Smooth muscle cell (in vitro differentiated cells): ENCODE measurements around the gene FRA10AC1. TPM values are rescaled to one million over a fixed set of nuclear protein-coding genes. Genes with fewer than 3 reads are reported as not detected.

Experiments used
- DNase-seq: peaks from one replicate; lab custom pipeline; 2025; ENCODE audit not compliant: unreplicated experiment; lab: John Stamatoyannopoulos, UW
- H2AFZ ChIP-seq: fragments of 200-600 bp; sonication (generic); 2 replicates; pipeline ENCODE4 v1.6.0; 2016; ENCODE audit warnings: antibody characterized with exemption, low read depth, mild to moderate bottlenecking
- H3F3A ChIP-seq: fragments of 200-600 bp; sonication (generic); 2 replicates; pipeline ENCODE4 v1.6.0; 2017; ENCODE audit warnings: antibody characterized with exemption, low read depth
- H3K27ac ChIP-seq: fragments of 200-600 bp; sonication (generic); 2 replicates; pipeline ENCODE4 v1.5.1; 2016; ENCODE audit warnings: low read depth, mild to moderate bottlenecking
- H3K27me3 ChIP-seq: fragments of 200-600 bp; sonication (generic); 2 replicates; pipeline ENCODE4 v1.6.1; 2016; ENCODE audit warnings: low read depth, mild to moderate bottlenecking
- H3K36me3 ChIP-seq: fragments of 200-600 bp; sonication (generic); 2 replicates; pipeline ENCODE4 v1.5.1; 2016; ENCODE audit warnings: low read depth
- H3K4me1 ChIP-seq: fragments of 200-600 bp; sonication (generic); 2 replicates; pipeline ENCODE4 v1.5.1; 2016; ENCODE audit warnings: low read depth
- H3K4me2 ChIP-seq: fragments of 200-600 bp; sonication (generic); 2 replicates; pipeline ENCODE4 v1.6.0; 2016; ENCODE audit warnings: mild to moderate bottlenecking
- H3K4me3 ChIP-seq: fragments of 200-600 bp; sonication (generic); 2 replicates; pipeline ENCODE4 v1.5.1; 2016; ENCODE audit warnings: mild to moderate bottlenecking
- H3K79me2 ChIP-seq: fragments of 200-600 bp; sonication (generic); 2 replicates; pipeline ENCODE4 v1.6.0; 2016; ENCODE audit warnings: low read depth, mild to moderate bottlenecking
- H3K9ac ChIP-seq: fragments of 200-600 bp; sonication (generic); 2 replicates; pipeline ENCODE4 v1.6.0; 2016; ENCODE audit warnings: low read depth
- H3K9me3 ChIP-seq: fragments of 200-600 bp; sonication (generic); replicated peaks from 2 replicates; pipeline ENCODE4 v1.5.1; 2016; ENCODE audit warnings: low read depth
- H4K20me1 ChIP-seq: fragments of 200-600 bp; sonication (generic); 2 replicates; pipeline ENCODE4 v1.6.0; 2016; ENCODE audit warnings: low read depth
- CTCF ChIP-seq: fragments of 200-600 bp; sonication (generic); IDR thresholded peaks from 2 replicates; pipeline ENCODE4 v1.5.1; 2017; ENCODE audit warnings: borderline replicate concordance, mild to moderate bottlenecking, antibody characterized with exemption; ENCODE audit not compliant: insufficient read depth, poor library complexity, severe bottlenecking
- WGBS: methylation state at CpG from one replicate; pipeline ENCODE4 v1.1.7; 2016; ENCODE audit warnings: low lambda C conversion rate; 5-methylcytosine and 5-hydroxymethylcytosine counted together
- polyA plus RNA-seq: library from polyadenylated mRNA; unstranded; fragments of >200 nt; fragmentation: Nextera tagmentation; extraction: Ambion mirVana; gene quantifications from 2 replicates; pipeline ENCODE4 v1.2.1, GENCODE V29; 2016
- total RNA-seq: library from RNA; depleted of rRNA; stranded (reverse); fragments of >200 nt; gene quantifications from 2 replicates; pipeline ENCODE4 v1.2.3, GENCODE V29; 2014

Gene FRA10AC1
- total and polyA plus RNA-seq, 2 experiments from 2014 or later: 11.2 to 12.3 TPM

- TF ChIP-seq CTCF: no peak
- DNase-seq: no peak
- no peaks in the 10 kb centered on the region for H3F3A ChIP-seq
- no peak overlapping the region for H3K4me3 ChIP-seq
- WGBS: 91% methylated on average over 5 of the region's 5 CpGs
- H3K79me2 ChIP-seq: no peaks in the 10 kb centered on the region
- no peak overlapping the region for H3K9ac ChIP-seq
- no peaks in the 10 kb centered on the region for H3K9me3 ChIP-seq
- no peaks in the 10 kb centered on the region for H3K27me3 ChIP-seq
- H3K4me2 ChIP-seq: no peak overlapping the region
- no peaks in the 10 kb centered on the region for H3K4me1 ChIP-seq
- H3K36me3 ChIP-seq: no peaks in the 10 kb centered on the region
- no peak overlapping the region for H3K27ac ChIP-seq
- H4K20me1 ChIP-seq: no peaks in the 10 kb centered on the region
- no peak overlapping the region for H2AFZ ChIP-seq
Measured at GRCh38 chr10:93715345-93715744, 13.0 kb upstream of the FRA10AC1 start.

- Histone ChIP-seq H2AFZ (no peak overlapping the region), H4K20me1 (no peaks in the 10 kb centered on the region), H3K9me3 (no peaks in the 10 kb centered on the region), H3K9ac (no peak overlapping the region), H3F3A (no peaks in the 10 kb centered on the region), H3K27me3 (no peaks in the 10 kb centered on the region), H3K4me3 (no peak overlapping the region), H3K4me2 (no peak overlapping the region), H3K36me3 (no peaks in the 10 kb centered on the region), H3K79me2 (no peaks in the 10 kb centered on the region), H3K27ac (no peak overlapping the region), H3K4me1 (no peaks in the 10 kb centered on the region)
- WGBS: 100% methylated on average over 2 of the region's 2 CpGs
- no peak for DNase-seq
- TF ChIP-seq CTCF: no peak
Measured at GRCh38 chr10:93712593-93712992, 10.2 kb upstream of the FRA10AC1 start.

- H3K27ac ChIP-seq: no peak overlapping the region
- DNase-seq: no peak
- H2AFZ ChIP-seq: no peak overlapping the region
- no peaks in the 10 kb centered on the region for H4K20me1 ChIP-seq
- no peaks in the 10 kb centered on the region for H3K27me3 ChIP-seq
- no peaks in the 10 kb centered on the region for H3K4me1 ChIP-seq
- no peaks in the 10 kb centered on the region for H3K79me2 ChIP-seq
- H3K4me3 ChIP-seq: no peak overlapping the region
- no peaks in the 10 kb centered on the region for H3F3A ChIP-seq
- H3K4me2 ChIP-seq: no peak overlapping the region
- H3K36me3 ChIP-seq: no peaks in the 10 kb centered on the region
- no peaks in the 10 kb centered on the region for H3K9me3 ChIP-seq
- no peak overlapping the region for H3K9ac ChIP-seq
- 64% methylated on average over 3 of the region's 3 CpGs for WGBS
- no peak for TF ChIP-seq CTCF
Measured at GRCh38 chr10:93711891-93712290, 9.5 kb upstream of the FRA10AC1 start.

GRCh38 chr10:93710333-93710909 is 8.0 kb upstream of the FRA10AC1 start:
- TF ChIP-seq CTCF: no peak
- H3K79me2 ChIP-seq: no peaks in the 10 kb centered on the region
- no peak overlapping the region for H3K9ac ChIP-seq
- no peaks in the 10 kb centered on the region for H3K36me3 ChIP-seq
- no peaks in the 10 kb centered on the region for H3F3A ChIP-seq
- H3K4me2 ChIP-seq: no peak overlapping the region
- H3K9me3 ChIP-seq: no peaks in the 10 kb centered on the region
- no peak overlapping the region for H2AFZ ChIP-seq
- DNase-seq: no peak
- H3K27ac ChIP-seq: no peak overlapping the region
- no peaks in the 10 kb centered on the region for H3K27me3 ChIP-seq
- 51% methylated on average over 5 of the region's 5 CpGs for WGBS
- no peak overlapping the region for H3K4me3 ChIP-seq
- no peaks in the 10 kb centered on the region for H3K4me1 ChIP-seq
- H4K20me1 ChIP-seq: no peaks in the 10 kb centered on the region
